HUDEP-2 (cell line): ENCODE data around the gene TRDN.
A peak's percentile ranks its signal among the peaks of the same experiment; 100 is the strongest.
"Not testable (repeated sequence)": the region's sequence is repeated elsewhere in the genome, so short reads cannot be mapped to it uniquely, and the experiment has no call there.

Source experiments
- DNase-seq, 76 experiments: peaks; one replicate each; lab custom pipeline; 2025; ENCODE audit not compliant: unreplicated experiment in 76 of 76; lab: John Stamatoyannopoulos, UW

Gene TRDN

GRCh38 chr6:123565529-123565928 lies 71.2 kb downstream of the TRDN start:
- DNase-seq = no peak

GRCh38 chr6:123564361-123564760 lies 72.4 kb downstream of the TRDN start:
- no peak for DNase-seq

- no peak for DNase-seq
Measured at GRCh38 chr6:123562677-123563076, 74.1 kb downstream of the TRDN start.

GRCh38 chr6:123562264-123562663 lies 74.5 kb downstream of the TRDN start:
- DNase-seq = no peak

- not testable (repeated sequence) for DNase-seq
Measured at GRCh38 chr6:123559816-123560215, 76.9 kb downstream of the TRDN start.

- not testable (repeated sequence) for DNase-seq
Measured at GRCh38 chr6:123557474-123557873, 79.3 kb downstream of the TRDN start.

GRCh38 chr6:123551939-123552707 lies 84.6 kb downstream of the TRDN start:
- peak in 1 of 76 experiments; percentile 40 for DNase-seq

GRCh38 chr6:123550052-123550617 lies 86.6 kb downstream of the TRDN start:
- DNase-seq = no peak

GRCh38 chr6:123549476-123549875 lies 87.3 kb downstream of the TRDN start:
- no peak for DNase-seq

- DNase-seq = no peak
Measured at GRCh38 chr6:123547216-123547978, 89.4 kb downstream of the TRDN start.

- no peak for DNase-seq
Measured at GRCh38 chr6:123546537-123546936, 90.2 kb downstream of the TRDN start.

- no peak for DNase-seq
Measured at GRCh38 chr6:123541462-123541861, 95.3 kb downstream of the TRDN start.

- DNase-seq = no peak
Measured at GRCh38 chr6:123533862-123534648, 102.7 kb downstream of the TRDN start.

GRCh38 chr6:123529843-123530242 lies 106.9 kb downstream of the TRDN start:
- peak in 14 of 76 experiments; percentile 3 to 70 (median 37) for DNase-seq

- no peak for DNase-seq
Measured at GRCh38 chr6:123529058-123529457, 107.7 kb downstream of the TRDN start.

- no peak for DNase-seq
Measured at GRCh38 chr6:123527406-123527805, 109.3 kb downstream of the TRDN start.

- no peak for DNase-seq
Measured at GRCh38 chr6:123526128-123526527, 110.6 kb downstream of the TRDN start.

GRCh38 chr6:123524781-123525180 lies 112.0 kb downstream of the TRDN start:
- DNase-seq = no peak

- DNase-seq = no peak
Measured at GRCh38 chr6:123520217-123520616, 116.5 kb downstream of the TRDN start.

GRCh38 chr6:123519189-123519505 lies 117.6 kb downstream of the TRDN start:
- no peak for DNase-seq
